ENCODE results near the gene LLPH. TPM values are rescaled to one million over a fixed set of nuclear protein-coding genes. Genes with fewer than 3 reads are reported as not detected.
"Not testable (repeated sequence)": the region's sequence is repeated elsewhere in the genome, so short reads cannot be mapped to it uniquely, and the experiment has no call there.

LLPH gene
- total and polyA plus RNA-seq, 2 of the 13 experiments (the other 11 are each of a cell fraction or from before 2014, with no cell fraction given) = 4.2 to 25.6 TPM

- BruUV-seq (replicated peaks); H3K4me3 ChIP-seq (replicated peaks in 1 of 3; ENCODE audit: insufficient read depth in 1 of 3, low read depth in 2 of 3, low read length in 3 of 3); ATAC-seq; POLR2A ChIA-PET; intact Hi-C loops (cut with micrococcal nuclease; ENCODE audit: unreplicated experiment); H3K9ac ChIP-seq (ENCODE audit: insufficient read depth, low read depth, low read length); DNase-seq (ENCODE audit: low spot score); H3K27me3 ChIP-seq (ENCODE audit: control insufficient read depth in 1 of 2, insufficient read depth in 2 of 2, low read length in 2 of 2); H3K9me3 ChIP-seq (ENCODE audit: low read length); in situ Hi-C loops (cut with HindIII; ENCODE audit: extremely low pct_ligation_motif_present, low pct_unique_long_range_greater_than_20kb); FAIRE-seq; H3K36me3 ChIP-seq (replicated peaks in 1 of 2; ENCODE audit: control insufficient read depth in 1 of 2, insufficient read depth in 2 of 2, low read length in 2 of 2); H2AFZ ChIP-seq (ENCODE audit: low read length); H3K27ac ChIP-seq (ENCODE audit: extremely low read length, insufficient read depth, low read length); H3K79me2 ChIP-seq (ENCODE audit: insufficient read depth, low read length); CTCF ChIA-PET (ENCODE audit: low intra/inter-chr PET ratio, low total read pairs); H4K20me1 ChIP-seq (ENCODE audit: insufficient read depth, low read length); H3K4me2 ChIP-seq (ENCODE audit: low read depth, low read length); H3K4me1 ChIP-seq (ENCODE audit: insufficient read depth, low read length): not testable (repeated sequence)
- peak; percentile 87 for TF ChIP-seq ZBTB33 (CRISPR knock-in tag; IDR thresholded peaks at IDR 0.05)
- WGBS (ENCODE audit: low lambda C conversion rate) = 84% methylated on average over 21 of the region's 54 CpGs
Observed at GRCh38 chr12:66174391-66175325, 44.1 kb upstream of the LLPH start.

- ChIA-PET CTCF (ENCODE audit: low intra/inter-chr PET ratio, low total read pairs) (no interaction called here), POLR2A (interaction anchor here (2.8 kb wide), 1 partner anchor 40 kb away, joined by 33 read pairs; the partner anchor contains the start of gene LLPH)
- Histone ChIP-seq H3K4me3 (replicated peaks in 1 of 3; ENCODE audit: insufficient read depth in 1 of 3, low read depth in 2 of 3, low read length in 3 of 3) (peak overlapping the region in 2 of 3 experiments; percentile 86 to 99; a peak in 3 of 6 replicates), H2AFZ (ENCODE audit: low read length) (no peak overlapping the region), H3K27ac (ENCODE audit: extremely low read length, insufficient read depth, low read length) (no peak overlapping the region), H3K27me3 (ENCODE audit: control insufficient read depth in 1 of 2, insufficient read depth in 2 of 2, low read length in 2 of 2) (no peaks in the 10 kb centered on the region), H4K20me1 (ENCODE audit: insufficient read depth, low read length) (no peaks in the 10 kb centered on the region), H3K9me3 (ENCODE audit: low read length) (no peaks in the 10 kb centered on the region), H3K4me1 (ENCODE audit: insufficient read depth, low read length) (peaks cover 27% of the 10 kb centered on the region), H3K36me3 (replicated peaks in 1 of 2; ENCODE audit: control insufficient read depth in 1 of 2, insufficient read depth in 2 of 2, low read length in 2 of 2) (no peaks in the 10 kb centered on the region), H3K79me2 (ENCODE audit: insufficient read depth, low read length) (peaks cover 23% of the 10 kb centered on the region), H3K4me2 (ENCODE audit: low read depth, low read length) (peak overlapping the region; percentile 77), H3K9ac (ENCODE audit: insufficient read depth, low read depth, low read length) (no peak overlapping the region)
- intact Hi-C loops (cut with micrococcal nuclease; ENCODE audit: unreplicated experiment) (no loop called here), in situ Hi-C loops (cut with HindIII; ENCODE audit: extremely low pct_ligation_motif_present, low pct_unique_long_range_greater_than_20kb) (no loop called here)
- no TSS peak for BruUV-seq (replicated peaks)
- DNase-seq (ENCODE audit: low spot score) (no peak), FAIRE-seq (no peak), ATAC-seq (no peak)
- WGBS (ENCODE audit: low lambda C conversion rate) = 68% methylated on average over 3 of the region's 3 CpGs
- no peak for TF ChIP-seq ZNF576 (CRISPR knock-in tag; IDR thresholded peaks at IDR 0.05)
- no peak for TF ChIP-seq HNF4G (IDR thresholded peaks at IDR 0.05; ENCODE audit: borderline replicate concordance, low read depth, low read length)
- TF ChIP-seq HNF4G (CRISPR knock-in tag; IDR thresholded peaks at IDR 0.05; ENCODE audit: borderline replicate concordance, low read depth) = no peak
- TF ChIP-seq BRF2 (CRISPR knock-in tag; IDR thresholded peaks at IDR 0.05) = no peak
- TF ChIP-seq HMGA1 (CRISPR knock-in tag; conservative IDR thresholded peaks at IDR 0.05) = no peak
- no peak for TF ChIP-seq MEF2D (CRISPR knock-in tag; IDR thresholded peaks at IDR 0.05)
- TF ChIP-seq MED1 (CRISPR knock-in tag; IDR thresholded peaks at IDR 0.05) = no peak
Observed at GRCh38 chr12:66170606-66171005, 40.1 kb upstream of the LLPH start.
